GM21528 (cell line): ENCODE data around the gene MYRF.

Experiments used
- ATAC-seq: cut with Tn5 transposase; IDR thresholded peaks from one replicate; pipeline ENCODE4 v1.9.1; 2021; ENCODE audit warnings: mild to moderate bottlenecking, moderate library complexity; ENCODE audit not compliant: unreplicated experiment, low FRiP score

MYRF gene

GRCh38 chr11:61773809-61774208 is 21.4 kb downstream of the MYRF start:
- ATAC-seq, result no peak

GRCh38 chr11:61774411-61774810 is 22.0 kb downstream of the MYRF start:
- no peak for ATAC-seq

GRCh38 chr11:61775106-61775505 is 22.7 kb downstream of the MYRF start:
- ATAC-seq, result no peak

- no peak for ATAC-seq
These were observed 23.4 kb downstream of the MYRF start for GRCh38 chr11:61775606-61776554.

- ATAC-seq, result no peak
These were observed 24.2 kb downstream of the MYRF start for GRCh38 chr11:61776561-61777075.

DNA sequence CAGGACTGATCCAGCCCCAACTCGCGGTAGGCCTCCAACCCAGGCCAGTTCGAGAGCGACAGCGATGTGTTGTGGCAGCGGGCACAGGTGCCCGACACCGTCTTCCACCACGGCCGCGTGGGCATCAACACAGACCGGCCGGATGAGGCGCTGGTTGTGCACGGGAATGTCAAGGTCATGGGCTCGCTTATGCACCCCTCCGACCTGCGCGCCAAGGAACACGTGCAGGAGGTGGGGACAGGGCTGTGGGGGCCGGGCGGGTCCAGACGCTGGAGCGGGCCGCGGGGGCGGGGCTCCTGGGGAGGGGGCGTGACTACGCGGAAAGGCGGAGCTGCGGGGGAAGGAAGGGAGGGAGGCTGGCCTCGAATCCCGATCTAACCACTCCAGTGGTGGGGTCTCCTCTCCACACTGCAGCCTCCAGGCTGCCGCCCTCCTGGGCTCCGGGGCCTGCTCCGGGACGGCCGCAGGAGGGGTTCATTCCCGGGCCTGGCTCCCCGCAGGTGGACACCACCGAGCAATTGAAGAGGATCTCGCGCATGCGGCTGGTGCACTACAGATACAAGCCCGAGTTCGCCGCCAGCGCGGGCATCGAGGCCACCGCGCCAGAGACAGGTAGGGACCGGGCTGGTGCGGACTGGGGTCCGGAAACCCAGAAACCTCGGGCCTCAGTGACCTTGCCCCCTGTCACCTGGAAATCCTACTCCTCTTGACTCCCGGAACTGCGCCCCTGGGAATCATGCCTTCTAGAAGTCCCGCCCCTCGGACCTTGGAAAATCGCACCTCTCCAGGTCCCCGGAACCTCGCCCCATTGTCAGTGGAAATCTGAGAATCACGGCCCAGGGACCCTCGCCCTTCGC is 25.0 kb downstream of the MYRF start:
- ATAC-seq, result no peak

- ATAC-seq, result no peak
These were observed 26.0 kb downstream of the MYRF start for GRCh38 chr11:61778357-61778886.

- no peak for ATAC-seq
These were observed 26.6 kb downstream of the MYRF start for GRCh38 chr11:61778920-61779650.

GRCh38 chr11:61779666-61780525 is 27.5 kb downstream of the MYRF start:
- ATAC-seq, result no peak

- ATAC-seq, result no peak
These were observed 28.2 kb downstream of the MYRF start for GRCh38 chr11:61780581-61781162.

GRCh38 chr11:61781585-61781984 is 29.1 kb downstream of the MYRF start:
- no peak for ATAC-seq

GRCh38 chr11:61782299-61782698 is 29.9 kb downstream of the MYRF start:
- no peak for ATAC-seq

DNA sequence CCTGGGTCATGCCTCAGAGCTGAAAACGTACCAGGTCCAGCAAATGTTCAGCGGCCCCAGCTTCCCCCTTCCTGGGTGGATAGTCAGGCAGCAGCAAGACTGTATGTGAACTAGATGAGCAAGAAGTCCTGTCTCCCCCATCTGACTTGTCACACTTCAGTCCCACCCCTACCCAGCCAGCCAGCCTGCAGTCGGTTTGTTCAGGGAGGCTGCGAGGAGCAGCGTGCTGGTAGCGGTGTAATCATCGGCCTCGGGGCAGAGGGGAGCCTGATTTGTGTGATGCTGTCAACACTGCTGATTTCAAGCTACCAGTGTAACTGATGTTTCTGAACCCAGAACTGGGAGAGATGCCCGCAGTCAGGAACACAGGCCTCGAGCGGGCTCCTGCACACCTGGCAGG is 30.4 kb downstream of the MYRF start:
- ATAC-seq, result no peak

DNA sequence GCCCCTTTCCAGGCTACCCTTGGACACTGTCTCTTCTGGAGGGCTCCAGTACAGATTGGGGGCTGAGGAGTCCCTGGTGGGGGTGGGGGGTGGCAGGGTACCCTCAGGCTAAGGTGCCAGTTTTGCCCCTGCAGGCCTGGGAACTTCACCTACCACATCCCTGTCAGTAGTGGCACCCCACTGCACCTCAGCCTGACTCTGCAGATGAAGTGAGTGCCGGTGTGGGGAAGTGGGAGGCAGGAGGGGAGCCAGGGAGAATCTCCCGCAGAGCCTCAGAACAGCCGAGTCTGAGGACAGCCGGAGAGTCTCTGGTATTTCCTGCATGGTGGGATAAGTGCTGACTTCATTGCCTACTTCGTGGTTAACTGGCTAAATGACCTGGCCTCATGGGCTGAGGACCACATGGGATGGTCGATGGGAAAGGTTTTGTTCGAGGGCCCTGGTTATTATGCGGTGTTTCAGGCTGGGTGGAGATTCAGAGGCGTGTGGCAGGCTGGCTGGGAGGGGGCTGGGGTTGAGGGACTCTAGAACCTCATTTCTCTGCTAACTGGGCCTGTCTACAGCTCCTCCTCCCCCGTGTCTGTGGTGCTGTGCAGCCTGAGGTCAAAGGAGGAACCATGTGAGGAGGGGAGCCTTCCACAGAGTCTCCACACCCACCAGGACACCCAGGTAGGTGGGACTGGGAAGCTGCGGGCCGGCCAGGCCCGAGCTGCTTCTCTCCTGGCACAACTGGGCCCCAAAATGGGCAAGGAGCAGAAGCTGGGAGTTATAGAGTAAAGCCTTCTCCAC is 31.5 kb downstream of the MYRF start:
- ATAC-seq, result no peak

DNA sequence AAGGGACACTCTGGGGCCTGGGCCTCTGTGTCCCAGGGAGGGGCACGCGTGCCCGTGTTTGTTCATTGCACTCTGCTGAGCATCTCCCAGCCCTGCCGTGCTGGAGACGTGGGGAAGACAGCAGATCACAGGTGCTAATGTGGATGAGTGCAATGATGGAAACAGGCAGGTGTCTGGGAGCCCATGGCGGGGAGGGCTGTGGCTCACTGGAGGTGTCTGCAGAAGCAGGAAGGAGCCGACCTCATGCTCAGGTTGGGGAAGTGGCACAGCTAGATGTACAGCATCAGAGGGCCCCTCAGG is 32.0 kb downstream of the MYRF start:
- ATAC-seq, result no peak

- no peak for ATAC-seq
These were observed 33.5 kb downstream of the MYRF start for GRCh38 chr11:61785837-61786402.

DNA sequence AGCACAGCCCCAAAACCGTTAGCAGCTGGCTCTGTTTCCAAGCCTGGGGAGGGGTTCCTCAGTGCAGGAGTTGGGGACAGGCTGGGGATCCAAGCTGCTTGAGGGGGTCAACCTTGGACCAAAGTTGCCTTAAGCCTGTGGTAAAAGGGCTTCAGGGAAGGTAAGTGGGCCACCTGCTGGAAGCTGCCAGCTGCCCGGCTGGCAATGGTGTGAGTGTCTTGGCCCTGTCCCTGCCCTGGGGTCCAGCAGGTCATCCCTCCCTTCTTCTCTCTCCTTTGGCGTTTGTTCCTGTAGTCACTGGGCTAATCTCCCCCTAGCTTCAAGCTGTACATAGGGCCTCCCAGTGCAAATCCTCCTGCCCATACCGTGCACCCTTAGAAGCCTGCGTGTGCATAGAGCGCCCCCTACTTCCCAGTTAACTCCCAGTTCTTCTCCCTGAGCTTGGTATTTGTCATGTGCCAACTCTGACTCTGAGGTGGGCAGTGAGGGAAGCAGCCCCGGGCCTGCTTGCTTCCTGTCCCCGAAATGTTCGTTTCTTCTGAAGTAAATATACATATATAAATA is 35.6 kb downstream of the MYRF start:
- no peak for ATAC-seq
